ENCODE measurements around the gene GPD1L.

DNA sequence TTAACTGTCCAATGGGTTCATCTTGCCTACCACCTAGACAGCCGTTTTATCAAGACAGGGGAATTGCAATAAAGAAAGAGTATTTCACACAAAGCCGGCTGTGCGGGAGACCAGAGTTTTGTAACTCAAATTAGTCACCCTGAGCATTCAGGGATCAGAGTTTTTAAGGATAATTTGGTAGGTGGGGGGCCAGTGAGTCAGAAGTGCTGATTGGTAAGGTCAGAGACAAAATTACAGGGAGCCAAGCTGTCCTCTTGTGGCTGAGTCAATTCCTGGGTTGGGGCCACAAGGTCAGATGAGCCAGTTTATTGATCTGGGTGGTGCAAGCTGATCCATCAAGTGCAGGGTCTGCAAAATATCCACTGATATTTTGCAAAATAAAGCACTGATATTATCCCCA, 29.9 kb upstream of the GPD1L start:
- TF ChIP-seq, protein P1, sequence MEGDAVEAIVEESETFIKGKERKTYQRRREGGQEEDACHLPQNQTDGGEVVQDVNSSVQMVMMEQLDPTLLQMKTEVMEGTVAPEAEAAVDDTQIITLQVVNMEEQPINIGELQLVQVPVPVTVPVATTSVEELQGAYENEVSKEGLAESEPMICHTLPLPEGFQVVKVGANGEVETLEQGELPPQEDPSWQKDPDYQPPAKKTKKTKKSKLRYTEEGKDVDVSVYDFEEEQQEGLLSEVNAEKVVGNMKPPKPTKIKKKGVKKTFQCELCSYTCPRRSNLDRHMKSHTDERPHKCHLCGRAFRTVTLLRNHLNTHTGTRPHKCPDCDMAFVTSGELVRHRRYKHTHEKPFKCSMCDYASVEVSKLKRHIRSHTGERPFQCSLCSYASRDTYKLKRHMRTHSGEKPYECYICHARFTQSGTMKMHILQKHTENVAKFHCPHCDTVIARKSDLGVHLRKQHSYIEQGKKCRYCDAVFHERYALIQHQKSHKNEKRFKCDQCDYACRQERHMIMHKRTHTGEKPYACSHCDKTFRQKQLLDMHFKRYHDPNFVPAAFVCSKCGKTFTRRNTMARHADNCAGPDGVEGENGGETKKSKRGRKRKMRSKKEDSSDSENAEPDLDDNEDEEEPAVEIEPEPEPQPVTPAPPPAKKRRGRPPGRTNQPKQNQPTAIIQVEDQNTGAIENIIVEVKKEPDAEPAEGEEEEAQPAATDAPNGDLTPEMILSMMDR (IDR thresholded peaks at IDR 0.05 in 4 of 5, conservative IDR thresholded peaks at IDR 0.05 in 1 of 5) = no peak
- no peak for TF ChIP-seq POLR2A (IDR thresholded peaks at IDR 0.05)

Data from gastrocnemius medialis (tissue), 4 donors.